Epithelial cell of prostate (primary cell): ENCODE results near the gene BPIFB6.

ENCODE experiments used
- DNase-seq: peaks from one replicate; pipeline ENCODE4 v3.0.0-alpha.2; 2011; ENCODE audit warnings: low read depth, low spot score
- H3K27ac ChIP-seq: fragments of 450-650 bp; 2 replicates; pipeline ENCODE4 v1.5.1; 2017; ENCODE audit warnings: mild to moderate bottlenecking

BPIFB6 gene, protein sequence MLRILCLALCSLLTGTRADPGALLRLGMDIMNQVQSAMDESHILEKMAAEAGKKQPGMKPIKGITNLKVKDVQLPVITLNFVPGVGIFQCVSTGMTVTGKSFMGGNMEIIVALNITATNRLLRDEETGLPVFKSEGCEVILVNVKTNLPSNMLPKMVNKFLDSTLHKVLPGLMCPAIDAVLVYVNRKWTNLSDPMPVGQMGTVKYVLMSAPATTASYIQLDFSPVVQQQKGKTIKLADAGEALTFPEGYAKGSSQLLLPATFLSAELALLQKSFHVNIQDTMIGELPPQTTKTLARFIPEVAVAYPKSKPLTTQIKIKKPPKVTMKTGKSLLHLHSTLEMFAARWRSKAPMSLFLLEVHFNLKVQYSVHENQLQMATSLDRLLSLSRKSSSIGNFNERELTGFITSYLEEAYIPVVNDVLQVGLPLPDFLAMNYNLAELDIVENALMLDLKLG

GRCh38 chr20:33031531-33031930, at the start of gene BPIFB6:
Gene BPIFB6, plus strand, starts transcription at chr20:33031648. Its CDS starts 0 bp downstream, at chr20:33031648.
- H3K27ac ChIP-seq, result no peak within 1 kb of the TSS
- DNase-seq, result no peak

GRCh38 chr20:32982617-32983458, 48.6 kb upstream of the BPIFB6 start:
- no peak for DNase-seq
- no peak overlapping the region for H3K27ac ChIP-seq

- no peak for DNase-seq
- H3K27ac ChIP-seq, result no peak overlapping the region
These were observed 47.9 kb upstream of the BPIFB6 start for GRCh38 chr20:32983459-32984112.

- no peak overlapping the region for H3K27ac ChIP-seq
- no peak for DNase-seq
These were observed 47.3 kb upstream of the BPIFB6 start for GRCh38 chr20:32984196-32984595.

- no peak for DNase-seq
- H3K27ac ChIP-seq, result no peak overlapping the region
These were observed 46.7 kb upstream of the BPIFB6 start for GRCh38 chr20:32984631-32985354.

GRCh38 chr20:32985596-32985995, 45.9 kb upstream of the BPIFB6 start:
- no peak overlapping the region for H3K27ac ChIP-seq
- DNase-seq, result no peak

- no peak for DNase-seq
- no peak overlapping the region for H3K27ac ChIP-seq
These were observed 45.0 kb upstream of the BPIFB6 start for GRCh38 chr20:32986331-32986966.

DNA sequence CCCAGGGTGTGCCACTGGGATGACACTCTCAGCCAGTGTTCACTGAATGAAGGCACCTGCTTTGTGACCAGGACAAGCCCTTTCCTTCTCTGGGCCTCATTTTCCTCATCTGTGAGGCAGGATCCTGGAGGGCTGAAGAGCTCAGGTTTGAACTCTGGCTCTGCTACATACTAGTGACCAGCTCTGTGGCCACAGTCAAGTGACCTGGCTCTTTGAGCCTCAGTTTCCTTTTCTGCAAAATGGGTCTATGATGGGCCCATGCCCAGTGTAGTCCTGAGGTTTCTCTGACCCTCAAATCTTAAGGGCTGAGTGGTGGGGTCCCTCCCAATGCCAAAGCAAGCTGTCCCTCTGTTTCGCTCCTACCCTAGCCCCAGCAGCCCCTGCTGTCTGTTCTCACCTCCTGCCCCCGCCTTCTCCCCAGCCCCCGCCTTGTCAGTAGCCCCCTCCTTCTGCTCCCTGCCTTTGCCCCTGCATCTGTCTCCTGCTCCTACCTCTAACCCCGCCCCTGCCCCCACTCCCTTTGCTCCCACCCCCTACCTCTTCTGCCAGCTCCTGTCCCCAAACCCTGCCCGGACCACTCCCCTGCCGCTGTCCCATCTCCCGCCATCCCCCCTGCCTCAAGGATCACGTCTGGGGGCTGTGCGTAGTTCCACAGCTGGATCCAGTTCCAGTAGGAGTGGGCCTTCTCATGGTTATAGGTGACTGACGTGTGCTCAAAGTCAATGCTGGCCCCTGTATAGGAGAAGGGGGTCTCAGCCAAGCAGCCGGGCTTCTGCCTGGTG, 44.2 kb upstream of the BPIFB6 start:
- no peak overlapping the region for H3K27ac ChIP-seq
- no peak for DNase-seq

GRCh38 chr20:32988008-32988407, 43.4 kb upstream of the BPIFB6 start:
- no peak for DNase-seq
- no peak overlapping the region for H3K27ac ChIP-seq

DNA sequence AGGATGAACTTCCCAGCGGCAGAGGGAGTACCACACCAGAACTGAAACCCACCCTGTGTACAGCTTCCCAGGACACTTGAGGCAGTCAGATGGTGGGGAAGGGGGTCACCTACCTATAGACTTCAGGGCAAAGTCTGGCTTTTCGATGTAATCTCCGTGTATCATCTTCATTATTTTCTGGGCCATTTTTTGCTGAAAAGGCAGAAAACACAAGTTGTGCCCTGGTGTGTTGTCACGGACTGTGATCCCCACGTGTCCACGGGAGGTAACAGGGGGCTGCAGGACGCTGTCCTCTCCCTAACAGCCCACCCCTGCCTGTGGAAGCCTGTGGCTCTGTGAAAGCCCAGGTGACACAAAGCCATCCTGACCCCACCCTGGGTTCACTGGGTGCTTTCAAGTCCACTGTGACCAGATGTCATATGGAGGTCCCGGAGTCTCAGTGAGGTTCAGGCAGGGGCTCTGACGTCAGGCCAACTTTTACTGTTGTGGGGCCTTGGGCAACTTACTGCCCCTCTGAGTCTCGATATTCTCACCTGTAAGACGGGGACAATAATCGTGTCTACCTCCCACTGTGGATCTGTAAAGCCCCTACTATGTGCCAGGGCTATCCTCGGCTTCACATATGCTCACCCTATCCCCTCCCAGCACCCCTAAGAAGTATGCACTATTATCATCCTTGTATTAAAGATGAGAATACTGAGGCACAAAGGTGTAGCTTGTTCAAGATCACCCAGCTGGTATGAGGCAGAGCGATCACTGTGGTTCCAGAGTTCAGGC, 41.8 kb upstream of the BPIFB6 start:
- no peak overlapping the region for H3K27ac ChIP-seq
- no peak for DNase-seq

GRCh38 chr20:32990426-32990825, 41.0 kb upstream of the BPIFB6 start:
- no peak for DNase-seq
- no peak overlapping the region for H3K27ac ChIP-seq

DNA sequence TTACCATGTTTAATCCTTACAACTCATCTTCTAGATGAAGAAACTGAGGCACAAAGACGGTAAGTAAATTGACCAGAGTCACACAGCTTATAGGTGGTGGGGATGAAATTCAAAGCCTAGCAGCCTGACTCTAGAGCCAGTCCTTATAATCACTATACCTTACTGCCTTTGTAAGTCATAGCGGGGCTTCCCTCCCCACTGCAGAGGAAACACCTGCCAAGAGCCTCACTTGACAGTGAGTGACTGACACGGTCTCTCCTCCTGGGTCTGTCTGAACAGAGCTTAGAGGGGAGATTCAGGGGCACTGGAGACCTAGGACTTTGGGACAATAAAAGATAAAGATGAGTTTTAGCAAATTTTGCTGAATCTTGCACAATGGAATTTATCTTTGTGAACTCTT, 40.1 kb upstream of the BPIFB6 start:
- no peak for DNase-seq
- H3K27ac ChIP-seq, result no peak overlapping the region

DNA sequence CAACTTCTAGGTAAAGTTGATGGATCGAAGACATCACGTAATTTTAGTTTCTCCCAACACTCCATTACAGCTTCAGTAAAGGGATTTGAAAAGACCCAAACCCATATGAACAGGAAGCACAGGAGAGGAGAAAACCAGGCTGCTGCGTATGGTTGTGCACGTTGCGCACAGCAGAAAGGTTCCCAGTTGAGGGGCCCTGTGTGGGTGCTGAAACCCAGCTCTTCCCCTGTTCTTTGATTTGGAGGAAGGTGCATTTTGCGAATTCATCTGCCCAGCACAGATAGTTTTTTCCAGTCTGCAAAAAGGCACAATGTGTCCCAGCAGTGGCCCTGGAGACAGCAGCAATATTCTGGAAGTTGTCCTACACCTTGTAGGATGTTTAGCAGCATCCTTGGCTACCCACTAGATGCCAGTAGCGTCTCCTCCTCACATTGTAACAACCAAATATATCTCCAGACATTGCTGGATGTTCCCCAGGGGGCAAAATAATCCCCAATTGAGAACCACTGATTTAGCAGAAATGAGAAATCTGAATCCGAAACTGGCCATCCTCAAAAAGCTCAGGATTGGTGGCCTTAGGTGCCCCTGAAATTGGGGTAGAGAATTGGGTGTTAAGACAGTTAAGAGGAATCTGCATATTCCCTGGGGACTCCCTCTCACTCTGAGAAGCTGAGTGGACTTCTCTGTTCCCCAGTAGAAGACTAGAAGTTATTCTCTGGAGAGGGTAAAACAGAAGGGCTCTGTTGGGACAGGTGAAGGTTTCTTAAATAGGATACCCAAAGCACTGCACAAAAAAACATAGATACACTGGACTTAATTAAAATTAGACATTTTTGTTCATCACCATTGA, 39.4 kb upstream of the BPIFB6 start:
- DNase-seq, result no peak
- no peak overlapping the region for H3K27ac ChIP-seq

DNA sequence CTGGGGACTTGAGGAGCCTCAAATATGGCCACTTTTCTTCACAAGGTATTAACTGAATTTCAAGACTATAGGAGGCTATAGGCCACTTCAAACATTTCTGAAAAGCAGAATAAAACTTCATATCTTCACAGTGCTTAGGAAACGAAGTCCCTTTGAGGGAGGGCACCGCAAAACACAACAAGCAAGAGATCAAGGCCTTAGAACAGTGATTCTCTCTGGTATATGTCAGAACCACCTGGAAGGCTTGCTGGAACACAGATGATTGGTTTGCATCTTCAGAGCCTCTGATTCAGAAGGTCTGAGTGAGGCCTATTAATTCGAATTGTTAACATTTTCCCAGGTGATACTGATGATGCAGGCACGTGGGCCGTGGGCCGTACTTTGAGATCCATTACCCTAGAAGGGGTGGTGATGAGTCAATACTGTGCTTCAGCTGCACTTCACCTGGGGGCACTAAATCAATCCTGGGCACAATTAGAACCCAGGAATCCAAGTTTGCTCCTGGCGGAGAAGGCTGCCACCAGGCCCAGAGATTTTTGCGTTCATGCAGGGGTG, 37.9 kb upstream of the BPIFB6 start:
- DNase-seq, result no peak
- no peak overlapping the region for H3K27ac ChIP-seq

DNA sequence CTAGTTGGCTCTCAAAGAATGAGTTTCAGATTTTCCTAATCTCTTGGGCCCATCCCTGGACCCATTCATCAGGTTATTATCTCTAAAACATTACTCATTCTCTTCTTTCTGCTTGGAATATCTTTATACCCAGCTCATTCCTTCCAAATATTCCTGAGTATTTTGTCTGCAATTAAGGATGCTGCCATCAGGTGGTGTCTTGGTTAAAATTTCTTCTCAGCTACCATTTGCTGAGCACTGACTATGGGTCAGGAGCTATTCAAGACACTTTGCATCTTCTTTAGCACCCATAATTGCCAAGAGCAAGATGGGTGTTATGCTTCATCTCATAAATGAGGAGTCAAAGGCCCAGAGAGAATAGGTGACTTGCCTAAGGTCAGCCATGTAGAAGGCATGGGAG, 35.6 kb upstream of the BPIFB6 start:
- no peak overlapping the region for H3K27ac ChIP-seq
- no peak for DNase-seq

GRCh38 chr20:32997431-32997830, 34.0 kb upstream of the BPIFB6 start:
- H3K27ac ChIP-seq, result no peak overlapping the region
- DNase-seq, result no peak

- DNase-seq, result no peak
- H3K27ac ChIP-seq, result no peak overlapping the region
These were observed 31.7 kb upstream of the BPIFB6 start for GRCh38 chr20:32999603-33000250.
